IPS-18a (cell line): Measurements from ENCODE around the gene STX11.

Experiments used
- H3K27ac ChIP-seq: one replicate; pipeline ENCODE4 v1.5.1; 2013; ENCODE audit warnings: low read length
- H3K27me3 ChIP-seq: one replicate; pipeline ENCODE4 v1.6.1; 2013; ENCODE audit warnings: mild to moderate bottlenecking, low read length; ENCODE audit not compliant: control insufficient read depth, insufficient read depth
- H3K36me3 ChIP-seq: one replicate; pipeline ENCODE4 v1.6.1; 2013; ENCODE audit warnings: low read depth, low read length; ENCODE audit not compliant: control insufficient read depth
- H3K4me1 ChIP-seq: one replicate; pipeline ENCODE4 v1.6.1; 2013; ENCODE audit warnings: low read depth, low read length; ENCODE audit not compliant: control insufficient read depth
- H3K4me3 ChIP-seq: one replicate; pipeline ENCODE4 v1.5.1; 2013; ENCODE audit warnings: low read length
- H3K9ac ChIP-seq: one replicate; pipeline ENCODE4 v1.6.1; 2013; ENCODE audit warnings: mild to moderate bottlenecking, low read length, moderate library complexity
- H3K9me3 ChIP-seq: one replicate; pipeline ENCODE4 v1.6.1; 2013; ENCODE audit warnings: low read depth, low read length; ENCODE audit not compliant: control insufficient read depth

STX11 gene

DNA sequence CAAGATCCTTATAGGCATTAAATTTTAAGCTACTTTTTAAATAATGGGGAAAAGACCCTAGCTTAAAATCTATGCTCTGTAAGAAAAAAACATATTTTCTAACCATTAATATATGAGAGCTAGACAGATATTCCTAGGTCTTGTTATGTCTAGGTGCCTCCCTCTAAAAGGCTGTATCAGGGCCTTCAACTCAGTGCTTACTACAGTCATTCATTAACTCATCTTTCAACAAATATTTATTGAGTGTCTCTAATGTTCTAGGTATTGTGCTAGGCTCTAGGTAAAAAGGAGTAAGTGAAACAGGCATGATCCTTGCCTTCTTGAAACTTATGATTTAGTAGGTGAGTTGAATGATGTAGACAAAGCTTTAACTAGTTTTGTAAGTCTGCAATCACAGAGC lies 6.4 kb upstream of the STX11 start:
- Histone ChIP-seq H3K4me3 (no peak overlapping the region), H3K27ac (no peak overlapping the region), H3K4me1 (no peaks in the 10 kb centered on the region), H3K9ac (no peak overlapping the region), H3K9me3 (no peaks in the 10 kb centered on the region), H3K36me3 (no peaks in the 10 kb centered on the region), H3K27me3 (peaks cover 19% of the 10 kb centered on the region)

DNA sequence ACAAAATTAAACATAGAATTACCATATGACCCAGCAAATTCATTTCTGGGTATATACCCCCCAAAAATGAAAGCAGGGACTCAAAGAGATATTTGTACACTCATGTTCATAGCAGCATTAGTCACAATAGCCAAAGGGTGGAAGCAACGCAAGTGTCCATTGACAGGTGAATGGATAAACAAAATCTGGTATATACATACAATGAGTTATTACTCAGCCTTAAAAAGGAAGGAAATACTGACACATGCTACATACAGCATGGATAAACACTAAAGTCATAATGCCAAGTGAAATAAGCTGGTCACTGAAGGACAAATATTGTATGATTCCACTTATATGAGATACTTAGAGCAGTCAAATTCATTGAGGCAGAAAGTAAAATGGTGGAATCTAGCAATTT lies 5.3 kb upstream of the STX11 start:
- Histone ChIP-seq H3K27ac (no peak overlapping the region), H3K36me3 (no peaks in the 10 kb centered on the region), H3K9ac (no peak overlapping the region), H3K4me1 (no peaks in the 10 kb centered on the region), H3K27me3 (peaks cover 30% of the 10 kb centered on the region), H3K4me3 (no peak overlapping the region), H3K9me3 (no peaks in the 10 kb centered on the region)

DNA sequence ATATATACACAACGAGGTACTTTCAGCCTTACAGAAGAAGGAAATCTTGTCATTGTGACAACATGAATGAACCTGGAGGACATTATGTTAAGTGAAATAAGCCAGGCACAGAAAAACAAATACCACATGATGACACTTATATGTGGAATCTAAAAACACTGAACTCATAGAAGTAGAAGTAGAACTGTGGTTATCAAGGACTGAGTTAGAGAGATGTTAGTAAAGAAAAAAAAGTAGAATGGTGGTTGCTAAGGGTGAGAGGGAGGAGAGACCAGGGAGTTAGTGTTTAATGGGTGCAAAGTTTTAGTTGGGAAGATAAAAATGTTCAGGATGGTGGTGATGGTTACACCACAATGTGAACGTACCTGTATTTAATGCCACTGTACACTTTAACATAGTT lies 4.8 kb upstream of the STX11 start:
- Histone ChIP-seq H3K27me3 (peaks cover 32% of the 10 kb centered on the region), H3K36me3 (no peaks in the 10 kb centered on the region), H3K9ac (no peak overlapping the region), H3K4me1 (no peaks in the 10 kb centered on the region), H3K4me3 (no peak overlapping the region), H3K27ac (no peak overlapping the region), H3K9me3 (no peaks in the 10 kb centered on the region)

DNA sequence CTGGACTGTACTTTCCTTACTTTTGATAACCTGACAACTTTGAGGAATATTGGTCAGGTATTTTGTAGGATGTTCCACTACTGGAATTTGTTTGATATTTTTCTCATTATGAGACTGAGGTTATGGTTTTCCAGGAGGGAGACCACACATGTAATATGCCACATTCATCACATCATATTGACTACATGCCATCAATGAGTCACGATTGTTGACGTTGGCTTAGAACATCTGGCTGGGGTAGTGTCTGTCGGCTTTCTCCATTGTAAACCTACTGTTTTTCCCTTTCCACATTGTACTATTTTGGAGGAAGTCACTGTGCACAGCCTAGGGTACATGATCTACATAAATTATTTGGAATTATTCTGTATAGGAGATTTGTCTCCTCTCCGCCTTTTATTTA lies 1.4 kb upstream of the STX11 start:
- no peak overlapping the region for H3K9ac ChIP-seq
- H3K4me3 ChIP-seq = no peak overlapping the region
- H3K4me1 ChIP-seq = peaks cover 4% of the 10 kb centered on the region
- no peaks in the 10 kb centered on the region for H3K9me3 ChIP-seq
- peaks cover 54% of the 10 kb centered on the region for H3K27me3 ChIP-seq
- no peak overlapping the region for H3K27ac ChIP-seq
- no peaks in the 10 kb centered on the region for H3K36me3 ChIP-seq

DNA sequence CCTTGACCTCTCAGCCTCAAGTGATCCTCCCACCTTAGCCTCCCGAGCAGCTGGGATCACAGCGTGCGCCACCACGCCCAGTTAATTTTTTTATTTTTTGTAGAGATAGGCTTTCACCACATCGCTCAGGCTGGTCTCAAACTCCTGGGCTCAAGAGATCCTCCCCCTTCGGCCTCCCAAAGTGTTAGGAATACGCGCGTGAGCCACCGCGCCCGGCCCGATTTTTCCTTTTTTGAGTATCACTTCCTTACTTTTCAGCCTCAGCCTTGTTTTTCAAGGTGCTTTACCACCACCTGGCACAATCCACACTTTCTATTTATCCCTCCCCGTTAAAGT lies 791 bp upstream of the STX11 start:
- H3K4me3 ChIP-seq = peak overlapping the region; percentile 75
- no peaks in the 10 kb centered on the region for H3K36me3 ChIP-seq
- peak overlapping the region; percentile 2 for H3K9ac ChIP-seq
- peaks cover 54% of the 10 kb centered on the region for H3K27me3 ChIP-seq
- no peaks in the 10 kb centered on the region for H3K9me3 ChIP-seq
- H3K27ac ChIP-seq = no peak overlapping the region
- H3K4me1 ChIP-seq = peaks cover 4% of the 10 kb centered on the region

DNA sequence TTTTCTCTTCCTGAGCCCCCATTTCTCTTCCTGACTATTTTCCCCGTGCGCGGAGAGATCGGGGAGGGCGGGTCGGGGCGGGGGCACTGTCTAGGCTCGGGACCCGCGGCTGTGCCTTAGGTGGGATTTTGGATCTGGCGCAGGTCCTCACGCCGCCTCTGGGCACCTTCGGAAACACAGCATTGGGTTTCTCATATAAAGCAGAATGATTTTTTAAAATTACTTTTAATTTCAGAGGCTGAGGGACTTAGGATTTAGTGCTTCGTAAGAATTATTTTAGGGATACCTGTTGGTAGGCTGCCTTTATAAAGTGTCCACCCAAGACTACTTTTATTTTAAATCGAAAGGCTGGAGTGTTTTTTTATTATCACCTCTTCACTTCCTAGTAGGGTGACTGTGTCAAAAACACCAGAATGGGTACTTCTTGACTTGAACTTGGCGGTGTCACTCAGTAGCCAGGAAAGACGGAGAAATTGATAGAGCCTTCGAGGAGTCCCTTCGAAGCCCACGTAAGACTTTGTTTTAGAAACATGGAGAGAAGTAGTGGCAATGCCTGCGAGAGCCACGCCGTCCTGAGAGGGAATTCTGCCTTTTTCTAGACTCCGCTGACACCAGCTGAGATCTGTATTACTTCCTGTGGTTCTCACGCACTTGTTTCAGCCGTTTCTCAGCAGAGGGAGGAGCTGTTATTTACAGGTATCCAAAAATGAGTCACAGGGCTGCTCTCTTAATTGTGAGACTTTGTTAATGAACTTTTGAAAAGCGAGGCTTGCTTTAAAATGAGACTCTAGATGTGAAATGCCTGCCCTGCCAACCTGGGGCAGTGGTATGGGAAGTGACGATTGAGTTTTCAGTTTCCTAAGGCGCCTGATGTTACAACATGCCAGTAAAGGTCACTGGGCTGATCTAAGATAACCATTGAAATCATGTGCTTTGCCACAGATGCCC lies 667 bp downstream of the STX11 start:
- H3K4me3 ChIP-seq = peak overlapping the region; percentile 75

DNA sequence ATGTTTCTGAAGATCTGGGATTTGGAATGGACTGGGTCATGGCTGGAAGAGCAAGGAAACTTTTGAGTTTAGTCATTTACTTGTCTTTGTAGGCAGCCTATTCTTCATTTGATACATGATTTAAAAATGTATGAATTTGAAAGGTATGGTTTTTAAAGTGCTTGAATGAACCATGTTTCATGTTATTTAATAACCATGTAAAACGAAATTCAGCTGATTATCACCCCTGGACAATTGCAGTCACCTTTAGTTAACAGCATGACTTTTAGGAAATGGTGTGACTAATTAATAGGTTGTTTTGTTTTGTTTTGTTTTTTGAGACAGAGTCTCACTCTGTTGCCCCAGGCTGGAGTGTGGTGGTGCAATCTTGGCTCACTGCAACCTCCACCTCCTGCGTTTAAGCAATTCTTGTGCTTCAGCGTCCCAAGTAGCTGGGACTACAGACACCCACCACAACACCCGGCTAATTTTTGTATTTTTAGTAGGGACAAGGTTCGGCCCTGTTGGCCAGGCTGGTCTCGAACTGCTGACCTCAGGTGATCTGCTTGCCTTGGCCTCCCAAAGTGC lies 2.1 kb downstream of the STX11 start:
- peaks cover 4% of the 10 kb centered on the region for H3K4me1 ChIP-seq
- H3K4me3 ChIP-seq = no peak overlapping the region
- H3K27ac ChIP-seq = no peak overlapping the region
- no peak overlapping the region for H3K9ac ChIP-seq
- peaks cover 50% of the 10 kb centered on the region for H3K27me3 ChIP-seq
- H3K36me3 ChIP-seq = no peaks in the 10 kb centered on the region
- no peaks in the 10 kb centered on the region for H3K9me3 ChIP-seq

More for the DNA sequence above, 667 bp downstream of the STX11 start:
- H3K4me1 ChIP-seq = peaks cover 4% of the 10 kb centered on the region
- H3K27ac ChIP-seq = no peak overlapping the region
- peaks cover 54% of the 10 kb centered on the region for H3K27me3 ChIP-seq
- no peak overlapping the region for H3K9ac ChIP-seq
- H3K36me3 ChIP-seq = no peaks in the 10 kb centered on the region
- H3K9me3 ChIP-seq = no peaks in the 10 kb centered on the region

DNA sequence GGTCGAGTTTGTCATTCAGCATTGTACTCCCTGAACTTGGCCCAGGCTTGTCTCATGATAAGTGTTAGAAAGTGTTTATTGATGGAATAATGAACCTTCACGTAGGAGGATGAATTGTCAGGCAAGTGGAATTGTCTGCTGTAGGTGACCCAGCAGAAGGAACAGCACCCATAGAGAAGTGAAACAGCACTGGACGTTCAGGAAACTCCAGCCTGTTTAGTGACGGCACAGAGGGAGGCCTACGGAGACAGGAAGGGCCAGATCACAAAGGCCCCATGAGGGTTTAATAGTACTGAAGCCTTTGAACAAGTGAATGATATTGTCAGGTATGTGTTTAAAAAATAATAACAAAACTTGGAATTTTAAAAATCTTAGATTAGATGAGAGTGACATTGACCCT lies 2.9 kb downstream of the STX11 start:
- Histone ChIP-seq H3K36me3 (no peaks in the 10 kb centered on the region), H3K4me1 (peaks cover 5% of the 10 kb centered on the region), H3K4me3 (no peak overlapping the region), H3K27ac (no peak overlapping the region), H3K9ac (no peak overlapping the region), H3K9me3 (no peaks in the 10 kb centered on the region), H3K27me3 (peaks cover 41% of the 10 kb centered on the region)

DNA sequence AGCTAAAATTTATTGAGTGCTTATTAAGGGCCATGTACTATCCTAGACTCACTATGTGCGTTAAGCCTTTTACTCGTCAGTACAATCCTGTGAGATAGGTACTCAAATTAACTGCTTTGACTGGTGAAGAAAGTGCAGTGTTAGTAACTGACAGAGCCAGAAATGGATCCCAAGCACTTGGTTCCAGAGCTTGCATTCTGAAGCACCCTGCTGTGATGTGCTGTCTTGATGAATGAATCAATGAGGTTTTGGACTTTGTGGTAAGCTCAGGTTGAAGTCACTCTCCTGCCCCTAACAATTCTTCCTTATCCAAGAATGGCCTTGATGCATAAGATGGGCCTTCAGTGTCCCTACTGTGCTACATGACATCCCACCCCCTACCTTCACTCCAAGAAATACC lies 3.7 kb downstream of the STX11 start:
- Histone ChIP-seq H3K9me3 (no peaks in the 10 kb centered on the region), H3K27ac (no peak overlapping the region), H3K9ac (no peak overlapping the region), H3K4me1 (peaks cover 8% of the 10 kb centered on the region), H3K27me3 (peaks cover 34% of the 10 kb centered on the region), H3K4me3 (no peak overlapping the region), H3K36me3 (no peaks in the 10 kb centered on the region)

DNA sequence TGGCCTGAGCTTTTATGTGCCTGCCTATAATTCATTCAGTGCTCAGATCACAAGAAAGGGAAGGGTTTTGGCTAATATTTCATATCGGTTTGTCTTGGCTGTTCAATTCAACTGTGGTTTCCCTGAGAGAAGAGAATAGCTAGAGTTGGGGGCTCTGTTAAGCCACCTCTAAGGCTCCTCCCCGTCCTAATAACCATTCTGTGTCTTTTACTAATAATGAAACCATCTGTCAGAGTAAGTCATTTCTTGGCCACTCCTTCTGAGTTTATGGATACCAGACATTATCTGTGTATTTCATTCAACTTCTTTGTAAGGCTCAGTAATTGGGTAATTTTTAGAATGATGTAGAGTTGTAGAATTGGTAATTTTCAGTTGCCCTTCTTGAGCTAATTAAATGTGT lies 5.2 kb downstream of the STX11 start:
- Histone ChIP-seq H3K27ac (no peak overlapping the region), H3K4me1 (peaks cover 8% of the 10 kb centered on the region), H3K36me3 (no peaks in the 10 kb centered on the region), H3K4me3 (no peak overlapping the region), H3K27me3 (peaks cover 22% of the 10 kb centered on the region), H3K9me3 (no peaks in the 10 kb centered on the region), H3K9ac (no peak overlapping the region)

DNA sequence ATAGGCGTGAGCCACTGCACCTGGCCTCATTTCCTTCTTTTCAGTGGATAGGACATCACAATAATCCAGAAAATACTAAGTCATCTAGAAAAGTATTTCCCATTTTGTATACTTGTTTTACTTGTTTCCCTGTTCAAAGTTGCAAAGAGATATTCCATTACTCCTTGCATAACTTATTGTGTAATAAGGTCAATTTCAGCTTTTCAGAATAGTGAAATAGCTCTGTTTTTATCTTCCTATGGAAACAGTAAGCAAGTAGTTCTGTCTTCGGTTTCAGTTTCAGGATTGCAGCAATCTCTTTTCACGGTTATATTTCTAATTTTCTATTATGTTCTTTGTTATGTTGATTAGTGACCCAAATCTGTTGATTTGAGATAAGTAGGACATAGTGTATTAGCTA lies 6.0 kb downstream of the STX11 start:
- peaks cover 14% of the 10 kb centered on the region for H3K27me3 ChIP-seq
- H3K4me3 ChIP-seq = no peak overlapping the region
- peaks cover 5% of the 10 kb centered on the region for H3K4me1 ChIP-seq
- H3K9ac ChIP-seq = no peak overlapping the region
- no peaks in the 10 kb centered on the region for H3K9me3 ChIP-seq
- no peak overlapping the region for H3K27ac ChIP-seq
- no peaks in the 10 kb centered on the region for H3K36me3 ChIP-seq

DNA sequence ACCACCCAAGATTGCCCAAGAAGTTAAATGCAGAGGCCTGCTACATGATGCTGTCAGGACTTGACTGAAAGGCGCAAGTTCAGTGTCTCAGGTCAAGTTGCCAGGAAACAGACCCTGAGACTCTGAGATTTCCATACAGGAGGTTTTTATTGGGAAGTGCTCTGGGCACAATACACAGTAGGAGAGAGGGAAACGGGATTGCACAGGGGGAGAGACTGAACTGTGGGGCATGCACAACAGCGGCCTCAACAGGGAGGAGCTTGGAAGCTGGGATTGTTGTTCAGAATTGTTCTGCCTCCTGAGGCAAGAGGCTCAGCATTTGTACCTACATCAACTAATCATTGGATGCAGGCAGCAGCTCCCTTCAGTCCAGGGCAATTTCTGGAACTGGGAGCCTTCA lies 6.7 kb downstream of the STX11 start:
- Histone ChIP-seq H3K9ac (no peak overlapping the region), H3K9me3 (no peaks in the 10 kb centered on the region), H3K27ac (no peak overlapping the region), H3K4me1 (peaks cover 5% of the 10 kb centered on the region), H3K27me3 (peaks cover 8% of the 10 kb centered on the region), H3K36me3 (no peaks in the 10 kb centered on the region), H3K4me3 (no peak overlapping the region)
